IPS DF 4.7 (cell line): ENCODE data around the gene KNSTRN.

ENCODE experiments used
- DNase-seq: peaks from one replicate; pipeline ENCODE4 v3.0.0-alpha.2; 2013; ENCODE audit warnings: low spot score; ENCODE audit errors: extremely low read depth

The KNSTRN gene

DNA sequence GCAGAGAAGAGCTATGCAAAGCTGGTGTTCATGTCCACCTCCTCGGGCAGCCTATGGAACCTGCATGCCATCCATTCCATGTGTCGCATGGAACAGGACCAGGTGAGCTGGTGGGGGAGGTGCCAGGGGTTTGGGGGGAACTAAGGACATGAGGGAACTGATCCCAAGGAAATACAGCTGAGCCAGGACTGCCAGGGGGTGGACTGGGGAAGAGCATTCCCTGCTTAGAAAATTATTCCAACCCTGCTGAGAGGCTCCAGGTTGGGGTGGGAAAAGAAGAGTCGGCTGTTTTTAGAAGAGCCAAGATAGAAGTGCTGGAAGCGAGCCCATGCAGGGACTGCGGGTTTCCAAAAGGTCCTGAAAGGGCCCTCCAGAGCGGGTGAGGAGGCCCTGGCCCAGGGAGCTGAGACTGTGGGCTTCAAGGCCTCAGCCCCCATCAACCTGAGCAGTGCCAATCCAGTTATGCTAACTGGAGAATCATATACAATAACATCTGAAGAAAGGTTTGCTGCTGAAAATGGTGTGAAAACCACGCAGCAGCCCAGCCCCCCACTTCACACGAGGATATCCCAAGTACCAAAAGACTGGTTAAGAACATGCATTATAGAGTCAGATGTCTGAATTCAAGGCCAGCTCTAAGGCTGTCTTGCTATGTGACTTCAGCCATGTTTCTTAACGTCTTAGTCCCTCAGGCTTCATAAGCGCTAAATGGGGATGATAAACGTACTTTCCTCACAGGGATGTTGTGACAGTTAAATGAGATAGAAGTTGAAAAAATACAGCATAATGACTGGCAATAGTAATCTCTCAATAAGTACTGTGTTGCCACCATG is 16.7 kb upstream of the KNSTRN start:
- DNase-seq, result no peak

- DNase-seq, result no peak
Measured at GRCh38 chr15:40366457-40367370, 15.8 kb upstream of the KNSTRN start.

GRCh38 chr15:40367371-40367685 is 15.2 kb upstream of the KNSTRN start:
- DNase-seq, result no peak

- DNase-seq, result no peak
Measured at GRCh38 chr15:40367686-40368611, 14.6 kb upstream of the KNSTRN start.

DNA sequence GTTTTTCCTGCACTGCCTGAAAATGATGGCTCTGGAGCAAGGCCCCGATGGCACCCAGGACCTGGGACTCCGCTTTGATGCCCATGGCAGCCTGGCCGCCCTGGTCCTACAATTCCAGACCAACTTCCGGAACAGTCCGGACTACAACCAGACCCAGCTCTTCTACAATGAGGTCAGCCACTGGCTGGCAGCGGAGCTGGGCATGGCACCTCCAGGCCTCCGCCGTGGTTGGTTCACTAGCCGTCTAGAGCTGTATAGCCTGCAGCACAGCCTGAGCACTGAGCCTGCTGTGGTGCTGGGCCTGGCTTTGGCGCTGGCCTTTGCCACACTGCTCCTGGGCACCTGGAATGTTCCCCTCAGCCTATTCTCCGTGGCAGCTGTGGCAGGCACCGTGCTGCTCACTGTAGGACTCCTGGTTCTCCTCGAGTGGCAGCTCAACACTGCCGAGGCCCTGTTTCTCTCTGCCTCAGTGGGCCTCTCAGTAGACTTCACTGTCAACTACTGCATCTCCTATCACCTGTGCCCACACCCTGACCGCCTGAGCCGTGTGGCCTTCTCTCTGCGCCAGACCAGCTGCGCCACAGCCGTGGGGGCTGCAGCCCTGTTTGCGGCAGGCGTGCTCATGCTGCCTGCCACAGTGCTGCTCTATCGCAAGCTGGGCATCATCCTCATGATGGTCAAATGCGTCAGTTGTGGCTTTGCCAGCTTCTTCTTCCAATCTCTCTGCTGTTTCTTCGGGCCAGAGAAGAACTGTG is 13.6 kb upstream of the KNSTRN start:
- no peak for DNase-seq

- no peak for DNase-seq
Measured at GRCh38 chr15:40369474-40369869, 13.0 kb upstream of the KNSTRN start.

DNA sequence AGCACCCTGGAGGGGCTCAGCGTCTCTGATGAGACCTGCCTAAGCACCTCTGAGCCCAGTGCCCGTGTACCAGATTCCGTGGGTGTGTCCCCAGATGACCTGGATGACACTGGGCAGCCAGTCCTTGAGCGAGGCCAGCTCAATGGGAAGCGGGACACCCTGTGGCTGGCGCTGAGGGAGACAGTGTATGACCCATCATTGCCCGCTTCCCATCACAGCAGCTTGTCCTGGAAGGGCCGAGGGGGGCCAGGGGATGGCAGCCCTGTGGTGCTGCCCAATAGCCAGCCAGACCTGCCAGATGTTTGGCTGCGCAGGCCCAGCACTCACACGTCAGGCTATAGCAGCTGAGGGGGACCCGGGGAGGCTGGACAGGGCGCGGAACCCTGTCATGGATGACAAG is 12.6 kb upstream of the KNSTRN start:
- DNase-seq, result no peak

DNA sequence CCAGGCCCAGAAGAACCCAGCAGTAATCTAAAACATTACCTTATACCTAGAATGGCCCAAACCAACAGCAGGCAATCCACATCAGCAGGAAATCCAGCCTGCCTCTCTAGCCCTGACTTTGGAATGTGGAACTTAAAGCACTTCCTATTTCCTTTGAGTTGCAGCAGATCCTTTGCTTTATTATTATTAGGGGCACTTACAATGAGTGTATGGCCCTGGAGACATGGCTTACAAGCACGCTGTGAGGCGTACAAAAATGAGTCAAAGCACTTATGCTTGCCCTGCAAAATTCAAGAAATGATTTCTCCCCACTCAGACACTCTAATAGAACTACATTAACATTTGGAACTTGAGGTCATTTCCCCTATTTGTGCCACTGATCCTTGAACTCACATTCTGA is 9.5 kb upstream of the KNSTRN start:
- no peak for DNase-seq

GRCh38 chr15:40377606-40378005 is 4.9 kb upstream of the KNSTRN start:
- DNase-seq, result no peak

- no peak for DNase-seq
Measured at GRCh38 chr15:40379374-40379773, 3.1 kb upstream of the KNSTRN start.

DNA sequence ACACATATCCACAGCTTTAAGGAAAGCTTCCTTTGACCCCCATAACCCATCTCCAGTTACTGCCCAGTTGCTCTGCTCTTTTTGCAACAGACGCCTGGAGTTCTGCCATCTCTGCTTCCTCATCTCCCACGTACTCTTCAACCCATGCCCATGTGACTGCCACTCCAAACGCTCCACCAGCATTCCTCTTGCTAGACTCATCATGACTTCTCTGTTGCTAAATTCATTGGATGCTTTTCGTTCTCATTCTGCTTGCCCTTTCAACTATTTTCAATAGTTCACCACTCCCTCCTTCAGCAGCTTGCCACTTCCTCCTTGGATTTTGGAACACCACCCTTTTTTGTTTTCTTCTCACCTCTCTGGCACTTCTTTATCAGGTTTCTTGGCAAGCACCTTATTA is 2.7 kb upstream of the KNSTRN start:
- no peak for DNase-seq

DNA sequence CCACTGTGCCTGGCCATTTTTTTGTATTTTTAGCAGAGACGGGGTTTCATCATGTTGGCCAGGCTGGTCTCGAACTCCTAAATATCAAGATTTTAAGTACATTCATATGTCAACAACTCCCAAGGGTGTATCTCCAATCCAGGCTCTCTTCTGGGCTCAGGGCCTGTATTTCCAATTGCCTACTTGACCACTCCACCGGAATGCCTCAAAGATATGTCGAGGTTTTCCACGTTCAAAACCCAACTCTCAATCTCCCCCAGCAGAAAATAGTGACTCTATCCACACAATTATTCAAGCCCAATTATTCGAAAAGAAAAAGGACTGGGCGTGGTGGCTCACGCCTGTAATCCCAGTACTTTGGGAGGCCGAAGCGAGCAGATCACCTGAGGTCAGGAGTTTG is 1.9 kb upstream of the KNSTRN start:
- DNase-seq, result no peak

- DNase-seq, result no peak
Measured at GRCh38 chr15:40381818-40382529, 547 bp upstream of the KNSTRN start.

DNA sequence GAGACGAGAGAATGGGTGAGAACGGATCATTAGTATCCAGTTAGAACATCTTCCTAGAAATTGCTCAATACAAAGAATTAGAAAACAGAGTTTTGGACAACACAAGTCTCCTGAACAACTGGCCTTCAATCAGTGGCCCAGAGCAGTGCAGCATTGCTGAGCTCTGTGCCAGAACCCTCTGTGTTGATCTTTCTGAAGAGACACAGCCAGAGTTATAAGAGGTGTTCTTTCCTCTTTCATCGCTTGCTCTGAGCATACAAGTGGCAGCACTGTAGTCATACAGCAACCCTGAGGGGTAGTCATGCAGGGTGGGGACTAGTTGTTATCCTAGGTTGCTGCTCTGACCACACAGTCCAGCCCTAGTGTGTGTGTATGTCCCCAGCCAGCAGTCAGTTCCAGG is 4.0 kb downstream of the KNSTRN start:
- no peak for DNase-seq

DNA sequence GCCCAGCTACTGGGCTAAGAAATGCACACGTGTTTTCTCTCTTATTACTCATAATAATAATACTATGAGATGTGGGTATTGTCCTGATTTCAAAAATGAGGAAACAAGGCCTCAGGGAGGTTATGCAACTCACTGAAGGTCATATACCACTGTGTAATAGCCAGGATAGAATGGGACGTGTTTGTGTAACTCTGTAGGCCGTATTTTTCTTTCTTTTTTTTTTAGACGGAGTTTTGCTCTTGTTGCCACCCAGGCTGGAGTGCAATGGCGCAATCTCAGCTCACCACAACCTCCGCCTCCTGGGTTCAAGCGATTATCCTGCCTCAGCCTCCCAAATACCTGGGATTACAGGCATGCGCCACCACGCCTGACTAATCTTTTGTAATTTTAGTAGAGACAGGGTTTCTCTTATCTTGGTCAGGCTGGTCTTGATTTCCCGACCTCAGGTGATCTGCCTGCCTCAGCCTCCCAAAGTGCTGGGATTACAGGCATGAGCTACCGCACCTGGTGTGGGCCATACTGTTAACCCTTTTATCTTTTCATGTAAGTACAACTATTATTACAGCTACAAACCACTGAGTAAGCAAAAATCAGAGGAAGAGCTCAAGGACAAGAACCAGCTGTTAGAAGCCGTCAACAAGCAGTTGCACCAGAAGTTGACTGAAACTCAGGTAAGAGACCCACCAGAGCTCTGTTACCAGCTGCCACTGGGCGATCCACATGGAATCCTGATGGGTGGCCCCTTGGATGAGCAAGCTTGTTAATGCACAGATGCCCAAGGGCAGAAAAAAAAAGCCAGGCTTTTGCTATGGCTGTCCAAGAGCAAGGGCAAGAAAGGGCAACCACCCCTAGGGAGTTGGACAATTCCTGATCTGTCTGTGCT is 6.7 kb downstream of the KNSTRN start:
- no peak for DNase-seq

DNA sequence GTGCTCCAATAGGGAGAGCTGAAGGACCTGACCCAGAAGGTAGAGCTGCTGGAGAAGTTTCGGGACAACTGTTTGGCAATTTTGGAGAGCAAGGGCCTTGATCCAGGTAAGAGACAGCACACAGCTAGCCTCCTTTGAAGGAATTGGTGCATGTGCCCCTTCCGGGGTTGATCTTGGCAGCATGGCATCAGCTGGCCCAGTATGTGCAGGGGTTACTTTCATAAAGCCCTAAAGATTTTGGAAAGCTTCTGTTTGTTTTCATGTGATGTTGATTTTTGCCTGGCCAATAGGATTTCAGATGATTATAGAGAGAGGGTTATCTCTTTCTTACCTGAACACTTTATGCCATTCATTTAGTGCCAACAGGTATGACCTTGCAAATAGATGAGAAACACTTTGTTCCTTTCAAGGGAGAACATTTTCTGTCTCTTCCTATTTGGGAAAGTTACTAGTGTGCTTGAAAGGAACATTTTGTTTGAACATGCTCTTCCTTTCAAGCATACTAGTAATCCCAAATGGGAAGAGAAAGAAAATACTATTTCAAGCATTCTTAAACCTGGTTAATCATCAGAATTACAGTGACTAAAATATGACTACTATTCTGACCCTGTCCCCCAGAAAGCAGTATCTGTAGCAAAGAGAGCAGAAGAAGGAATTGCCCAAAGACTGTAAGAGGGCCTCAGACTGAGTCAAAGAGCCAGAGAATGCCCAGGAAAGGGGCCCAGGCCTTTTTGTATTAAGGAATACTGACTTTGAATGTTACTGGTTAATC is 7.5 kb downstream of the KNSTRN start:
- no peak for DNase-seq

DNA sequence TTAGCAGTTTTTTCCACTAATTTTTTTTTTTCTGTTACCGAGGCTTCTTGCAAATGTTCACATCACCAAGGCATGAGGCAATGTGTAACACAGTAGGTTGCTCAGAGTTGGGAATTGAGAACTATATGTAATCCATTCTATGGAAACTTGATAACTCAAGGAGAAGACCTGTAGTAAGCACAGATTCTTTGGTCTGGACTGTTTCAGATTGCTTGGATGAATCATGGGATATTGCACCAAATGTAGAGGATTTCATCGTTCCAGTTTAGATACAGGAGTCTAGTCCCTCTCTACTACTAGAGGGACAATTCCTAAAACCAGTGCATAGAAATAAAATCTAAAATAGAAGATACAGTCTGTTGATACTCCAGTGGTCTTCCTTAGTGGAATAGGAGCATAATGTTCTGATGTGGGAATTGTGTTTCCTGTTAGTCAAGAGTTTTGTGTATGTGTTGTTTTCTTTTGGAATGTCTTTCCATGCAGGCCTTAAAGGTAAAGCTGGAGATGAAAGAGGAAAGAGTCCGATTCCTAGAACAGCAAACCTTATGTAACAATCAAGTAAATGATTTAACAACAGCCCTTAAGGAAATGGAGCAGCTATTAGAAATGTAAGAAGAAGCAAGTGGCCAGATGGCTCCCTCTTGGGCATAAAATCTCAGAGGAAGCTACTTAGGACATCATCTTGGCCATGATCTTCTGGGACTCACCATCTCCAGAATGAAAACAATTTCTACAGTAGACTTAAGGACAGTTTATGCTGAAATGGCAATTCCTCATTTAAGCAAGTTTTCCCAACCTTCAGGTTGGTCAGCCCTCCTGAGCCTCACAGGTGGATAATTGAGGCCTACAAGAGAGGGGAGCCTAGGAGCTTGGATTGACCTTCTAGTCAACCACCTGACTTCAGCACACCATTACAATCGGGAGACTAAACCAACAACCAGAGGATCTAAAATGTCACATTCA is 10.7 kb downstream of the KNSTRN start:
- no peak for DNase-seq
